Measurements from ENCODE around the gene GLI3.

GLI3 gene

GRCh38 chr7:42083284-42083683 is 153.7 kb downstream of the GLI3 start:
- TF ChIP-seq TAF1 (IDR thresholded peaks at IDR 0.05; ENCODE audit: borderline replicate concordance, low read depth, low read length) (no peak), POLR2AphosphoS5 (IDR thresholded peaks at IDR 0.05; ENCODE audit: low read depth, low read length) (no peak), POLR2A (IDR thresholded peaks at IDR 0.05; ENCODE audit: low read depth, low read length) (no peak)
- FAIRE-seq = no peak
- no peak for DNase-seq (ENCODE audit: insufficient read length)

- DNase-seq (ENCODE audit: insufficient read length) = no peak
- no peak for TF ChIP-seq TAF1 (IDR thresholded peaks at IDR 0.05; ENCODE audit: borderline replicate concordance, low read depth, low read length)
- no peak for TF ChIP-seq POLR2A (IDR thresholded peaks at IDR 0.05; ENCODE audit: low read depth, low read length)
- TF ChIP-seq POLR2AphosphoS5 (IDR thresholded peaks at IDR 0.05; ENCODE audit: low read depth, low read length) = no peak
- FAIRE-seq = no peak
Measured at GRCh38 chr7:42082144-42082543, 154.9 kb downstream of the GLI3 start.

GRCh38 chr7:42081671-42082070 is 155.3 kb downstream of the GLI3 start:
- TF ChIP-seq TAF1 (IDR thresholded peaks at IDR 0.05; ENCODE audit: borderline replicate concordance, low read depth, low read length) (no peak), POLR2AphosphoS5 (IDR thresholded peaks at IDR 0.05; ENCODE audit: low read depth, low read length) (no peak), POLR2A (IDR thresholded peaks at IDR 0.05; ENCODE audit: low read depth, low read length) (no peak)
- FAIRE-seq = no peak
- DNase-seq (ENCODE audit: insufficient read length) = no peak

- TF ChIP-seq POLR2A (IDR thresholded peaks at IDR 0.05; ENCODE audit: low read depth, low read length) (no peak), POLR2AphosphoS5 (IDR thresholded peaks at IDR 0.05; ENCODE audit: low read depth, low read length) (no peak), TAF1 (IDR thresholded peaks at IDR 0.05; ENCODE audit: borderline replicate concordance, low read depth, low read length) (no peak)
- FAIRE-seq (no peak), DNase-seq (ENCODE audit: insufficient read length) (no peak)
Measured at GRCh38 chr7:42080841-42081586, 156.0 kb downstream of the GLI3 start.

- TF ChIP-seq POLR2AphosphoS5 (IDR thresholded peaks at IDR 0.05; ENCODE audit: low read depth, low read length) = no peak
- FAIRE-seq (no peak), DNase-seq (ENCODE audit: insufficient read length) (no peak)
Measured at GRCh38 chr7:42077271-42078135, 159.5 kb downstream of the GLI3 start.

- TF ChIP-seq POLR2AphosphoS5 (IDR thresholded peaks at IDR 0.05; ENCODE audit: low read depth, low read length) (no peak), TAF1 (IDR thresholded peaks at IDR 0.05; ENCODE audit: borderline replicate concordance, low read depth, low read length) (no peak), POLR2A (IDR thresholded peaks at IDR 0.05; ENCODE audit: low read depth, low read length) (no peak)
- no peak for FAIRE-seq
Measured at GRCh38 chr7:42076870-42077269, 160.1 kb downstream of the GLI3 start.

GRCh38 chr7:42075418-42075817 is 161.6 kb downstream of the GLI3 start:
- TF ChIP-seq POLR2AphosphoS5 (IDR thresholded peaks at IDR 0.05; ENCODE audit: low read depth, low read length) (no peak), TAF1 (IDR thresholded peaks at IDR 0.05; ENCODE audit: borderline replicate concordance, low read depth, low read length) (no peak), POLR2A (IDR thresholded peaks at IDR 0.05; ENCODE audit: low read depth, low read length) (no peak)
- DNase-seq (ENCODE audit: insufficient read length) (no peak), FAIRE-seq (no peak)

More at GRCh38 chr7:42076870-42077269, 160.1 kb downstream of the GLI3 start:
- DNase-seq (ENCODE audit: insufficient read length) = no peak

- no peak for TF ChIP-seq TAF1 (IDR thresholded peaks at IDR 0.05; ENCODE audit: borderline replicate concordance, low read depth, low read length)
- no peak for TF ChIP-seq POLR2A (IDR thresholded peaks at IDR 0.05; ENCODE audit: low read depth, low read length)
- TF ChIP-seq POLR2AphosphoS5 (IDR thresholded peaks at IDR 0.05; ENCODE audit: low read depth, low read length) = no peak
- FAIRE-seq (no peak), DNase-seq (ENCODE audit: insufficient read length) (no peak)
Measured at GRCh38 chr7:42074076-42074475, 162.9 kb downstream of the GLI3 start.

- no peak for DNase-seq (ENCODE audit: insufficient read length)
- no peak for FAIRE-seq
- no peak for TF ChIP-seq POLR2AphosphoS5 (IDR thresholded peaks at IDR 0.05; ENCODE audit: low read depth, low read length)
- no peak for TF ChIP-seq POLR2A (IDR thresholded peaks at IDR 0.05; ENCODE audit: low read depth, low read length)
- TF ChIP-seq TAF1 (IDR thresholded peaks at IDR 0.05; ENCODE audit: borderline replicate concordance, low read depth, low read length) = no peak
Measured at GRCh38 chr7:42071372-42072261, 165.4 kb downstream of the GLI3 start.

GRCh38 chr7:42070068-42070467 is 166.9 kb downstream of the GLI3 start:
- TF ChIP-seq POLR2AphosphoS5 (IDR thresholded peaks at IDR 0.05; ENCODE audit: low read depth, low read length) (no peak), TAF1 (IDR thresholded peaks at IDR 0.05; ENCODE audit: borderline replicate concordance, low read depth, low read length) (no peak), POLR2A (IDR thresholded peaks at IDR 0.05; ENCODE audit: low read depth, low read length) (no peak)
- DNase-seq (ENCODE audit: insufficient read length) (no peak), FAIRE-seq (no peak)

GRCh38 chr7:42069590-42069989 is 167.4 kb downstream of the GLI3 start:
- no peak for DNase-seq (ENCODE audit: insufficient read length)
- no peak for FAIRE-seq
- TF ChIP-seq POLR2AphosphoS5 (IDR thresholded peaks at IDR 0.05; ENCODE audit: low read depth, low read length) (no peak), TAF1 (IDR thresholded peaks at IDR 0.05; ENCODE audit: borderline replicate concordance, low read depth, low read length) (no peak), POLR2A (IDR thresholded peaks at IDR 0.05; ENCODE audit: low read depth, low read length) (no peak)

All from GM12892 (cell line).